BJ (cell line): ENCODE results near the gene TRMT10B. TPM values are rescaled to one million over a fixed set of nuclear protein-coding genes. Genes with fewer than 3 reads are reported as not detected.
"Not testable (repeated sequence)": the region's sequence is repeated elsewhere in the genome, so short reads cannot be mapped to it uniquely, and the experiment has no call there.

Experiments
- CTCF ChIA-PET: fragments of 350-600 bp; formaldehyde crosslinking; extraction: SDS; loops from one replicate; lab custom pipeline; 2021; ENCODE audit warnings: antibody characterized with exemption, inconsistent platforms; lab: Yijun Ruan, JAX
- POLR2A ChIA-PET: fragments of 300-600 bp; sonication (Branson Sonifier 250); formaldehyde crosslinking; extraction: SDS; loops from one replicate; lab custom pipeline; 2021; ENCODE audit warnings: antibody characterized with exemption; lab: Charles Lee
- DNase-seq: peaks from one replicate; pipeline ENCODE4 v3.0.0-alpha.2; 2011; ENCODE audit warnings: low read depth
- H3K27me3 ChIP-seq: 2 replicates; pipeline ENCODE4 v1.6.0; 2011; ENCODE audit warnings: low read length; ENCODE audit not compliant: control insufficient read depth, insufficient read depth
- H3K36me3 ChIP-seq: 2 replicates; pipeline ENCODE4 v1.5.1; 2011; ENCODE audit warnings: low read length; ENCODE audit not compliant: control insufficient read depth, insufficient read depth
- H3K4me3 ChIP-seq: 2 replicates; pipeline ENCODE4 v1.5.1; 2011; ENCODE audit warnings: low read depth, mild to moderate bottlenecking, control low read depth, low read length
- CTCF ChIP-seq: IDR thresholded peaks from 2 replicates; pipeline ENCODE4 v1.5.1; 2011; ENCODE audit warnings: low read depth, mild to moderate bottlenecking, control low read depth, inconsistent platforms, low read length, moderate library complexity; ENCODE audit not compliant: insufficient read depth
- polyA plus RNA-seq: library from polyadenylated mRNA; depleted of rRNA; stranded (reverse); fragments of >200 nt; gene quantifications from 2 replicates; pipeline ENCODE4 v1.2.3, GENCODE V29; 2011

TRMT10B gene
- polyA plus RNA-seq, 1 experiment, result 5.3 TPM

- H3K36me3 ChIP-seq, result no peaks in the 10 kb centered on the region
- CTCF ChIA-PET, result interaction anchor here (0.7 to 1.7 kb wide), 4 partner anchors 10 to 267 kb away, joined by 3 to 7 read pairs (median 4); no protein-coding TSS in a partner anchor
- no peak overlapping the region for H3K4me3 ChIP-seq
- no peak for TF ChIP-seq CTCF
- POLR2A ChIA-PET, result no interaction called here
- H3K27me3 ChIP-seq, result no peaks in the 10 kb centered on the region
- no peak for DNase-seq
Measured at GRCh38 chr9:37749129-37749528, 4.5 kb upstream of the TRMT10B start.

- no peaks in the 10 kb centered on the region for H3K27me3 ChIP-seq
- H3K4me3 ChIP-seq, result no peak overlapping the region
- DNase-seq, result no peak
- CTCF ChIA-PET, result no interaction called here
- H3K36me3 ChIP-seq, result no peaks in the 10 kb centered on the region
- POLR2A ChIA-PET, result no interaction called here
- TF ChIP-seq CTCF, result no peak
Measured at GRCh38 chr9:37751186-37751585, 2.4 kb upstream of the TRMT10B start.

- DNase-seq, CTCF ChIA-PET: not testable (repeated sequence)
Measured at GRCh38 chr9:37751704-37752103, 1.9 kb upstream of the TRMT10B start.

GRCh38 chr9:37752112-37752511, 1.5 kb upstream of the TRMT10B start:
- POLR2A ChIA-PET, H3K36me3 ChIP-seq, H3K4me3 ChIP-seq, H3K27me3 ChIP-seq, CTCF ChIA-PET, DNase-seq: not testable (repeated sequence)

More at GRCh38 chr9:37751704-37752103, 1.9 kb upstream of the TRMT10B start:
- H3K4me3 ChIP-seq, H3K36me3 ChIP-seq, H3K27me3 ChIP-seq, POLR2A ChIA-PET: not testable (repeated sequence)

- POLR2A ChIA-PET, result no interaction called here
- Histone ChIP-seq H3K4me3 (no peak overlapping the region), H3K27me3 (no peaks in the 10 kb centered on the region), H3K36me3 (no peaks in the 10 kb centered on the region)
- DNase-seq, result no peak
- CTCF ChIA-PET, result no interaction called here
- no peak for TF ChIP-seq CTCF
Measured at GRCh38 chr9:37752642-37753488, 740 bp upstream of the TRMT10B start.

- CTCF ChIA-PET, result interaction anchor here (1.6 kb wide), 1 partner anchor 9 kb away, joined by 4 read pairs; no protein-coding TSS in a partner anchor
- no peak overlapping the region for H3K4me3 ChIP-seq
Measured at GRCh38 chr9:37758747-37759146, 5.1 kb downstream of the TRMT10B start.

More at GRCh38 chr9:37758747-37759146, 5.1 kb downstream of the TRMT10B start:
- DNase-seq, result no peak
- TF ChIP-seq CTCF, result no peak
- POLR2A ChIA-PET, result no interaction called here
- H3K36me3 ChIP-seq, result no peaks in the 10 kb centered on the region
- H3K27me3 ChIP-seq, result no peaks in the 10 kb centered on the region
